ENCODE data around the gene PCSK5.

DNA sequence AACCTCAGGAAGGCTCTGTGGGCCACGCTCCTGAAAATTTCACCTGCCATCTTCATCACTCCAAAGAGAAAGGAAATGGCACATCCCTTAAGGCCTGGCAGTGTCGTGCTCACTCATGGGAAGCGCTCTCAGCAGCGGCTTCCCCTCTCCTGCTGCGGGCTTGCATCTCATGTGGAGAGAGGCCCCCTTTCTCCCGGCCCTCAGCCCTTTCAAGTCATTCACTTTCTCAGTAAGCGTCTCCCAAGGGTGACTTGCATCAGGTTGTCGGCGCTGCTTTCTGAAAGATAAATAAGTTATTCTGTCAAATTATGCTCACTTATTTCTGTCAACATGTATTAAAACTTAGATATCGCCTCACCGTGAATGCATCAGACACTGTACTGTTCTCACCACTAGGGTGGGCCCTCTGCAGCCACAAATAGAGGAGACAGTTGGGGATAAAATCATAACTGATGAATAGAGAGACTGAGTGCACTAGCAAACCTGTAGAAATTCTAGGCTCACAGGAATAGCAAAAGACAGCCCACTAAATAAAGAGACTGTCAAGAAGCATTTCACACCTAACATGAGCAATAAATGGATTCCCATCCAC is 329.2 kb downstream of the PCSK5 start:
- TF ChIP-seq SUZ12 (IDR thresholded peaks at IDR 0.05; ENCODE audit: extremely low read depth, insufficient read depth, insufficient read length) (no peak), YY1 (IDR thresholded peaks at IDR 0.05; ENCODE audit: insufficient read depth, insufficient read length) (no peak)
